Measurements from ENCODE around the gene OPRL1.
"Not testable (repeated sequence)": the region's sequence is repeated elsewhere in the genome, so short reads cannot be mapped to it uniquely, and the experiment has no call there.

The OPRL1 gene

DNA sequence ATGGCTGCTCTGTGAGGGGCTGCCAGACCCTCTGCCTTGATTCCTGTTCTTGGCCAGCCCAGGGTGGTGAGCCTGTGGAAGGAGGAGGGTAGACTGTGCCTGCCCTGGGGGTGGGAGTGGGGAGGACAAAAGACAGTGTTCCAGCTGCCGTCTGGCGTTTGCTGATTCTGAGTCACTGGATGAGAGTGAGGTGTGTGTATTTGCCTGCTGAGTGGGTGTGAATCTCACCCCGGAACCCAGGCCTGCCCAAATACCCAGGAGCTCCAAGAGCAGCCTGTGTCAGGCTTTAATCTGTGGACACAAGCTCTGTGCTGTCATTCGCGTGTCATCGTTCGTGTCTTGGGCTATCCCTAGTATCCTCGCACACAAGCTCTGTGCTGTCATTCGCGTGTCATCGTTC lies 6.9 kb downstream of the OPRL1 start:
- no peak for DNase-seq (ENCODE audit: low spot score)

DNA sequence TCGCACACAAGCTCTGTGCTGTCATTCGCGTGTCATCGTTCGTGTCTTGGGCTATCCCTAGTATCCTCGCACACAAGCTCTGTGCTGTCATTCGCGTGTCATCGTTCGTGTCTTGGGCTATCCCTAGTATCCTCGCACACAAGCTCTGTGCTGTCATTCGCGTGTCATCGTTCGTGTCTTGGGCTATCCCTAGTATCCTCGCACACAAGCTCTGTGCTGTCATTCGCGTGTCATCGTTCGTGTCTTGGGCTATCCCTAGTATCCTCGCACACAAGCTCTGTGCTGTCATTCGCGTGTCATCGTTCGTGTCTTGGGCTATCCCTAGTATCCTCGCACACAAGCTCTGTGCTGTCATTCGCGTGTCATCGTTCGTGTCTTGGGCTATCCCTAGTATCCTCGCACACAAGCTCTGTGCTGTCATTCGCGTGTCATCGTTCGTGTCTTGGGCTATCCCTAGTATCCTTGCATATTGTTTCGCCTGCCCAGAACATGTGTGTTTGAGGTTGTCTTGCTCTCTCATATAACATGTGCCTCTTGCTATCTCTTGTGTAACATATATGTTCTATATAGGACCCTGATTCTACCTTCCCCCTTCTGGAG lies 7.4 kb downstream of the OPRL1 start:
- DNase-seq (ENCODE audit: low spot score), result not testable (repeated sequence)

DNA sequence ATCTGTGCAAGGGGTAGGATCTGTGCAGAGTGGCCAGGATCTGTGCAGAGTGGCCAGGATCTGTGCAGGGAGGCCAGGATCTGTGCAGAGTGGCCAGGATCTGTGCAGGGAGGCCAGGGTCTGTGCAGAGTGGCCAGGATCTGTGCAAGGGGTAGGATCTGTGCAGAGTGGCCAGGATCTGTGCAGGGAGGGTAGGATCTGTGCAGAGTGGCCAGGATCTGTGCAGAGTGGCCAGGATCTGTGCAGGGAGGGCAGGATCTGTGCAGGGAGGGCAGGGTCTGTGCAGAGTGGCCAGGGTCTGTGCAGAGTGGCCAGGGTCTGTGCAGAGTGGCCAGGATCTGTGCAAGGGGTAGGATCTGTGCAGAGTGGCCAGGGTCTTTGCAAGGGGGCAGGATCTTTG lies 8.7 kb downstream of the OPRL1 start:
- not testable (repeated sequence) for DNase-seq (ENCODE audit: low spot score)

DNA sequence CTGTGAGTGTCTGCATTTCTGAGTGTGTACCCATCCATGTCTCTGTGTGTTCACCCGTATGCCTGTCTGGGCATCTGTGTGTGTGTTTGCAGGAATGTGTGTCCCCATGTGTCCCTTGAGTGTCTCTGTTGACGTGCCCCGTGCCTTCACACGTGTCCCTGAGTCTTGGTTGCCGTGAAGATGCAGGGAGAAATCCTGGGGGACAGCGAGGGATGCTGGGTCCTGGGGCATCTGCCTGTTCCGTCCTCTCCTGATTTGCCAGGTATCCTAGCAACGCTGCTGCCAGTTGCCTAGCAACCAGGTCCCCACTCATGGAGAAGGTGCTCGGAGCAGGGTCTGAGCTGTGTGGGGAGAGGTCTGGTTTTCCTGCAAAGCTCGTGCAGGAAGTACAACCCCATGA lies 10.3 kb downstream of the OPRL1 start:
- DNase-seq (ENCODE audit: low spot score), result no peak

DNA sequence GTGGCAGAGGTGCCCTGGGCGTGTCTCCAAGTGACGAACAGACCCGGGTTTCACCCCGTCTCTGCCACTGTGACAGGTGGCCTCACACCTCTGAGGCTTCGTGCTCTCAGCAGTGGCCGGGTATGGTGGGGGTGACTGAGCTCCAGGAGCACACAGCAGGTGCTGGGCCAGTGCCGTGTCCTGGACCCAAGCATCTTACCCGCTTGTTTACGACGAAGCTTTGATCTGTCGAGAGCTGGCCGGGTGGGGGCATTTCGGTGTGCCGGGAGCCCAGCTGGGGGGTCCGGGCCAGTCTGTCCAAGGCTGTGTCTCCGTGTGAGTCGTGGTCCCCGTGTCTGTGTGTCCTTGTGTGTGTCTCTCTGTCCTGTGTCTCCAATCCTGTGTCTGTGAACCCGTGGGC lies 11.5 kb downstream of the OPRL1 start:
- DNase-seq (ENCODE audit: low spot score), result no peak

DNA sequence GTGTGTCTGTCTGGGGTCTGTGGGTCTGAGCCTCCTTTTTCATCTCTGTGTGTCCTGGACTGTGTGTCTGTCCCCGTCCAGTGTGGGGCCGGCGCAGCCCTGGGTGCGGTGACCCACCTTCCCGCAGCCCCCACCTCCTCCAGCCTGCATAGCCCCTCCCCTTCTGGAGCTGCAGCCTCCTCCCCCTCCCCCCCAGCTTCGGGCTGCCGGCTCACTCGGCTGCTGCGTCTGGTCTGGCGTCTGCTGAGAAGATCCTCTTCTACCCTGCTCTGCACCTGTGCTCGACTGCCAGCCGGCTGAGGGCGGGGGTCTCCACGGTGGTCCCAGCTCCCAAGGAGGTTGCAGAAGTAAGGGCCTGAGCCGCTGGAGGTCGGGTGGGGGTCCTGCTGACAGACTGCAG lies 11.9 kb downstream of the OPRL1 start:
- DNase-seq (ENCODE audit: low spot score), result no peak

DNA sequence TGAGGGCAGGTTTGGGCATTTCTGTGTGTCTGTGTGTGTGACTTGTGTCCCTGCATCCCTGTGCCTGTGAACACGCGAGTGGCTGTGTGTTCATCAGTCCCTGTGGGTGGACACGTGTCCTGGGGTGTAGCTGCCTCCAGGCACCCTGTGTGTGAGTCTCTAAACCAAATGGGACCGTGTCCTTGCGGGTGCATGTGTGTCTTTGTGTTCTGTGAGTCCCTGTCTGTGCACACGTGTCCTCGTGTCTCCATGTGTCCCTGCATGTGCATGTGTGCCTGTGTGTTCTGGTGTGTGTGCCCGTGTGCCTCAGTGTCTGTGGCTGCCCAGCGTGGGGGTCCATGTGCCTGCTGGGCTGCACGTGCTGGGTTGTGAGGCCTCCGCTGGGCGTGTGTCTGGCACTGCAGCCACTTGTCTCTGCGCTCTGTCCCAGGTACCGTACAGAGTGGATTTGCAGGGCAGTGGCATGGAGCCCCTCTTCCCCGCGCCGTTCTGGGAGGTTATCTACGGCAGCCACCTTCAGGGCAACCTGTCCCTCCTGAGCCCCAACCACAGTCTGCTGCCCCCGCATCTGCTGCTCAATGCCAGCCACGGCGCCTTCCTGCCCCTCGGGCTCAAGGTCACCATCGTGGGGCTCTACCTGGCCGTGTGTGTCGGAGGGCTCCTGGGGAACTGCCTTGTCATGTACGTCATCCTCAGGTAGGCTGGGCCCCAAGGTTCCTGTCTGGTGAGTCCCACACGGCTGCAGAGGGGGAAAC lies 12.6 kb downstream of the OPRL1 start:
- no peak for DNase-seq (ENCODE audit: low spot score)

DNA sequence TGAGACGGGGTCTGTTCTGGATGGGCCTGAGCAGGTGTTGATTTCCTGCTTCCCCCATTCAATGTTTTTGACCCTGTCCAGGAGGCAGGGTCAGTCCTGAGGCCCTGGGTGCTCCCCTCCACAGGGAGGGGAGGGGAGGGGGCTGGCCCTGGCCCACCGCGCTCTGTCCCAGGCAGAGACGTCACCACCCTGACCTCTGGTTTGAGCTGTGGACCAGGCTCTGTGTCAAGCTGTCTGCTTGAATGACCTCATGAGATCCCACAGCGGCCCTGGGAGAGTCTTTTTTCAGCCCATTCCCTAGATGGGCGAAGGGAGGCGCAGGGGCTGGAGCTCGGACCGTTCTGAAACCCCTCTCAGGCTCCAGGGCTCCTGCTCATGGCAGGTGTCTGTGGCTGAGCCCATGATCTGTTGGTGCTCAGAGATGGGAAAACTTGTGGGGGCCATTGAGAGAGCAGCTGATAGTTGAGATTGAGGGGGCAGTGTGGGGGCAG lies 13.2 kb downstream of the OPRL1 start:
- DNase-seq (ENCODE audit: low spot score), result peak; percentile 92

DNA sequence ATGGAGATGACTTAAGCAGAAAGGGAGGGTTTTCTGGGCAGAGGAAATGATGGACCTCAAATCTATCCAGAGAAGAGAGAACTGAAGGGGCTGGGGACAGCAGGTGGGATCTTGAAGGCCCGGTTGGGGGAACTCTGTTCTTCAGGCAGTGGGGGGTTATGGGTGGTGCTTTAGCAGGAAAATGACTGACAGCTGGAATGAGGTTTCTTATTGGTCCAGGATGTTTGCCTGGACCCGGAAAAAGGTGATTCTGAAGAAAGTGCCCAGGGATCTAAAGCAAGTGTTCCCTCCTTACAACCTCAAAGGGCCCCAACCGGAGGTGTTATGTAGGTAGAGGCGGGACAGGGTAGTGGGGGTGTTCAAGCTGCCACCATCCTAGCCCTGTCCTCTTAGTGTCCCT lies 15.6 kb downstream of the OPRL1 start:
- no peak for DNase-seq (ENCODE audit: low spot score)

DNA sequence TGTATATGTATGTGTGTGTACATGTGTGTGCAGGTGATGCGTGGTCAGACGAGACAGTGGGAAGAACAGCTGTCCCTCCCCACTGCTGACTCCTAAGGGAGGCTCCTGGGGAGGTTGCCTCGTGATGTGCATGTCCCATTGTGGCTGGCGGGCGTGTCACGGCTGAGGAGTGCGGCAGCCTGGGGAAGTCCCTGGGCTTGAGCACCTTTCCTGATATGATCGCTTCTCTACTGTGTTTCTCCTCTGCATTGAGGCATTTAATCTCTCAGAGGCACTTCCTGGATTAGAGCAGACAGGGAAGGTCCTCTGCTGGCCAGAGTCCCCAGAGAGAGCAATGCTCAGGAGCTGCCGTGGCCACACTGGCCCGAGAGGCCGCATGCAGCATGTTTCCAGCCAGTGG lies 16.0 kb downstream of the OPRL1 start:
- DNase-seq (ENCODE audit: low spot score), result no peak

DNA sequence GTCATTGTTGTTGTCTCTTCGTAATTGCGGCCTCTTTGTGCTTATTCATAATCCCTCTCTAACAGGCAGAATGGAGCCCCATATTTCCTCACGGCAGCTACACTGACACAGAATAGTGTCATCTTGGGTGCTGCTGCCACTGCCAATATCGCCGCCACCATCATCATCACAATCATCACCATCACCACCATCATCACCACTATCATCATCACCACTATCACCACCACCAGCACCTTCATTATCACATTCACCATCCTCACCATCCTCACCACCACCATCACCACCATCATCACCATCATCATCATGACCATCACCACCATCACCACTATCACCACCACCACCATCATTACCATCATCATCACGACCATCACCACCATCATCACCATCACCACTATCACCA lies 16.7 kb downstream of the OPRL1 start:
- no peak for DNase-seq (ENCODE audit: low spot score)

DNA sequence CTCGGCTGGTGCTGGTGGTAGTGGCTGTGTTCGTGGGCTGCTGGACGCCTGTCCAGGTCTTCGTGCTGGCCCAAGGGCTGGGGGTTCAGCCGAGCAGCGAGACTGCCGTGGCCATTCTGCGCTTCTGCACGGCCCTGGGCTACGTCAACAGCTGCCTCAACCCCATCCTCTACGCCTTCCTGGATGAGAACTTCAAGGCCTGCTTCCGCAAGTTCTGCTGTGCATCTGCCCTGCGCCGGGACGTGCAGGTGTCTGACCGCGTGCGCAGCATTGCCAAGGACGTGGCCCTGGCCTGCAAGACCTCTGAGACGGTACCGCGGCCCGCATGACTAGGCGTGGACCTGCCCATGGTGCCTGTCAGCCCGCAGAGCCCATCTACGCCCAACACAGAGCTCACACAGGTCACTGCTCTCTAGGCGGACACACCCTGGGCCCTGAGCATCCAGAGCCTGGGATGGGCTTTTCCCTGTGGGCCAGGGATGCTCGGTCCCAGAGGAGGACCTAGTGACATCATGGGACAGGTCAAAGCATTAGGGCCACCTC lies 18.7 kb downstream of the OPRL1 start:
- no peak for DNase-seq (ENCODE audit: low spot score)

DNA sequence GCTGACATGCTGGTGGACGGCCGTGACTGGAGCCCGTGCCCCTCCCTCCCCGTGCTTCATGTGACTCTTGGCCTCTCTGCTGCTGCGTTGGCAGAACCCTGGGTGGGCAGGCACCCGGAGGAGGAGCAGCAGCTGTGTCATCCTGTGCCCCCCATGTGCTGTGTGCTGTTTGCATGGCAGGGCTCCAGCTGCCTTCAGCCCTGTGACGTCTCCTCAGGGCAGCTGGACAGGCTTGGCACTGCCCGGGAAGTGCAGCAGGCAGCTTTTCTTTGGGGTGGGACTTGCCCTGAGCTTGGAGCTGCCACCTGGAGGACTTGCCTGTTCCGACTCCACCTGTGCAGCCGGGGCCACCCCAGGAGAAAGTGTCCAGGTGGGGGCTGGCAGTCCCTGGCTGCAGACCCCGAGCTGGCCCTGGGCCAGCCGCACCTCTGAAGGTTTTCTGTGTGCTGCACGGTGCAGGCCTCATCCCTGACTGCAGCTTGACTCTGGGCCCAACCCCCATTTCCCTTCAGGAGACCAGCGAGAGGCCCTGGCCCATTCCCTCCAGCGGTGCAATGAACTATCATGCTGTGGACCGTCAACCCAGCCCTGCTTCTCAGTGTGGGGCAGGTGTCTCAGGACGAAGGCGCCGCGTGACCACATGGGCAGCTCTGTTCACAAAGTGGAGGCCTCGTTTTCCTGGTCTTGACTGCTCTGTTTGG lies 19.4 kb downstream of the OPRL1 start:
- no peak for DNase-seq (ENCODE audit: low spot score)

DNA sequence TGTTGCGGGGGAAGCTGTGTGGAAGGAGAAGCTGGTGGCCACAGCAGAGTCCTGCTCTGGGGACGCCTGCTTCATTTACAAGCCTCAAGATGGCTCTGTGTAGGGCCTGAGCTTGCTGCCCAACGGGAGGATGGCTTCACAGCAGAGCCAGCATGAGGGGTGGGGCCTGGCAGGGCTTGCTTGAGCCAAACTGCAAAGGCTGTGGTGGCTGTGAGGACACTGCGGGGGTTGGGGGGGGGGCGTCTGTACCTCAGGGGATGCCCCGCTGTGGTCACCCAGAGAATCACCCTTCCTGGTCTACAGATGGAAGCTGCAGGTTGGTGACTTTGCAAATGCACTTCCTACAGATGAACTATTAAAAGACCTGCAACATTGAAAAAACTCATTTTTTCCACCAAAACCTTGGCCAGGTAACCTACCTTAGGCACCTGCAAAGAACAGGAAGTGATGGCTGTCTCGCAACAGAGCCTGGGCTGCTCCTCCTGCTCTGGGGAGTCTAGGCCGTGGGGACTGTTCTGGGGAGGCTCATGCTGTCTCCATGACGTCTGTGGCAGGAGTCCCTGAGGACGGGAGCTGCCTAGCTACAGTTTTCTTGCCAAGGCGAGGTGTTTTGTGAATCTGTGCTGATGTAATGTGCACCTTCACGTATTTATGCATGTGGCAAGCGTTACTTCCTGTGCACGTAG lies 20.1 kb downstream of the OPRL1 start:
- no peak for DNase-seq (ENCODE audit: low spot score)

DNA sequence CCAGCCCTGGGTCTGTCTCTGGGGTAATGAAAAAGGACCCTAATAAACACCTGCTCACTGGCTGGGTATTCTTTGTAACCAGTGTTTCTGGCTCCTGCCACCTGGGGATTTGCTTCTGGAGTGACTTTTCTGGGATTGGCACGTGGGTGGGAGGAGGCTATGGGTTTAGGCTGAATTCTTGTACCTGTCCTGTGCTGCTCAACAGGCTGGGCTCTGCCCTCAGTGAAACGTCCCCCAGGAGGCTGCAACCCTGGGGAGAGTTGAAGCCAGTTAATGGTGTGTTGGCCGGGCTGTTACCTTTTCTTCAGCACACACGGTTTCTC lies 20.6 kb downstream of the OPRL1 start:
- DNase-seq (ENCODE audit: low spot score), result no peak

DNA sequence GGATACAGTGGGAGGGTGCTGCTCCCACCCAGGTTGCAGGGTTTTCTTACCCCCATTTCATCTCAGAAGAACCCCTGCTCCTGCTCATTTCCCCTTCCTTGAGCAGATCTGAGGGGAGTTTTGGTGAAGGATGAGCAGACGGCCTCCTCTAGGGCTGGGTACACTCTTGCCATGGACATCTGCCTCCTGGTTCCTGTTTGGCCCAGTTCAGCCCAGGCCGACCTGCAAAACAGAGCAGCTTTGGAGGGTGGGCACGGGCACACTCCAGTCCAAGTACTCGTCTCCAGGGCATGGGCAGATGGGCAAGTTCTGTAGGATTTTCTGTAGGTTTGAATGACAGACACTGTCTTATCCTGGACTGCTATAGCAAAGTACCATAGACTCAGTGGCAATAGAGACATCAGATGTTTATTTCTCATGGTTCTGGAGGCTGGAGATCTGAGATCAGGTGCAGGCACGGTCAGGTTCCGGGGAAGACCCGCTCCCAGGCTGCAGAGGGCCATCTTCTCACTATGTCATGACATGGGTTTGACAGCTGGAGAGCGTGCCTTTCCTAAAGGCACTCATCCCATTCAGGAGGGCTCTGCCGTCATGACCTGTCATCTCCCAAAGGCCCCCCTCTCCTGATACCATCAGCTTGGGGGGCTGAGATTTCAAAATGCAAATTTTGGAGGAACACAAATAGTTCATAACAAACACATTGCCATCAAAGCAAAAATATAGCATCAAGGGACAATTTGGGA lies 21.2 kb downstream of the OPRL1 start:
- DNase-seq (ENCODE audit: low spot score), result no peak

DNA sequence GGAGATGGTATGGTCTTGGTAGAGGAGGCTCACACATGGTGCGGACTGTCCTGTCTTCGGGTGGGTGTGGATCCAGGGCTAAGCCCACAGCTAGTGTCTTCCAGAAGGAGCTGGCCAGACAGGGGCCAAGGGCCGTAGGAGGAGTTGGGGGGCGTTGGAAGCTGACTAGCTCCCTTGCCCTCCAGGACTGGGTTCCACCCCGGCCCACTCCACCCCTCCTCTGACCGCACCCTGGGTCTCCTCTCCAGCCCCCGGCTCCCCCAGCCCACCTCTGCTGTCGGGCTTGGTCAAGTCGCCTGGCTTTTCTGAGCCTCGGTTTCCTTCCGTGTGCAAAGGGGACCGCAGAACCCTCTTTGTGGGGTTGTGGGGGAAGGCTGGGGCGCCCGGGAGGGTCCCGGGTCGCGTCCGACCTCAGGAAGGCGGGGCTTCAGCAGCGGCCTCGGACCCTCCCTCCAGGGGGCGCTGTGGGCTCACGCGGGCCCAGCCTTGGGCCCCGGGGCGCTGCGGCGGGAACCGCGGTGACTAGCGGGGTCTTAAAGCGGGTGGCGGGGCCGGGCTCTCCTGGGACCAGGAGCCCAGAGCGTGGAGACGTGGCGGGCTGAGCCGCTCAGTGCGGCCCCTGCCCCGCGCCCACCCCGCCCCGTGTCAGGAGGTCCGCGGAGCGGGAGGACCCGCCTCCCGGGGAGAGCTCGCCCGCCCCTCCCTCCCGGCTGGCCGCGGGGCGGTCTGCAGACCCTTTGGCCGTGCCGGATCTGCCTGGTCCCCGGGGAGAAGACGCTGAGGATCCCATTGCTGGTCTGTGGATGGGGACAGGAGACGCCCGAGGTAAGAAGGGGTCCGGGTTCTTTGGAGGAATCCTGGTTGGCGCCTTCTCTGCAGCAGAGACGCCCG lies 22.1 kb downstream of the OPRL1 start:
- DNase-seq (ENCODE audit: low spot score), result peak; percentile 98

DNA sequence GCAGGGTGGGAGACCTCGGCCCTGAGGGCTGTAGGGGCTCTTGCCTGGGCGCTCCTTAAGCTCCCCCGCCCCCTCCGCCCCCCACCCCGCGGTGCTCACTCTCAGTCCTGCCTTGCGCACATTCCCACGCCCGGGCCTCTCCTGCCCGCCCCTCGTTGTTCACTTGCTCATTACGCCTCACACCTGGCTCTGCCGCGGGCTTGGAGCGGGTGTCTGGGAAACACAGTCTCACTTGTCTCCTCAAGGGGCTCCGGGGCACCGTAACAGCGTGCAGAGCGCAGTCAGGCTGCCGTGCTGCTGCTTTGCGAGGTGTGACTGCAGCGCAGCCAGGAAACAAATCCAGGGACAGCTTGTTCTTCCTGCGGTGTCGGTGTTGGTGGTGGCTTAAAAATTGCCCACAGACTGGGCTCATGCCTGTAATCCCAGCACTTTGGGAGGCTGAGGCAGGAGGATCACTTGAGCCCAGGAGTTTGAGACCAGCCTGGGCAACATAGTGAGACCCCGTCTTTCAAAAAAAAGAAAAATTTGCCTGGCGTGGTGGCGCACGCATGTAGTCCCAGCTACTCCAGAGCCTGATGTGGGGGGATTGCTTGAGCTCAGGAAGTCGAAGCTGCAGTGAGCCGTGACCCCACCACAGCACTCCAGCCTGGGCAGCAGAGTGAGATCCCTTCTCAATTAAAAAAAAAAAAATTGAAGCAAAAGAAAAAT lies 22.9 kb downstream of the OPRL1 start:
- peak; percentile 78 for DNase-seq (ENCODE audit: low spot score)

DNA sequence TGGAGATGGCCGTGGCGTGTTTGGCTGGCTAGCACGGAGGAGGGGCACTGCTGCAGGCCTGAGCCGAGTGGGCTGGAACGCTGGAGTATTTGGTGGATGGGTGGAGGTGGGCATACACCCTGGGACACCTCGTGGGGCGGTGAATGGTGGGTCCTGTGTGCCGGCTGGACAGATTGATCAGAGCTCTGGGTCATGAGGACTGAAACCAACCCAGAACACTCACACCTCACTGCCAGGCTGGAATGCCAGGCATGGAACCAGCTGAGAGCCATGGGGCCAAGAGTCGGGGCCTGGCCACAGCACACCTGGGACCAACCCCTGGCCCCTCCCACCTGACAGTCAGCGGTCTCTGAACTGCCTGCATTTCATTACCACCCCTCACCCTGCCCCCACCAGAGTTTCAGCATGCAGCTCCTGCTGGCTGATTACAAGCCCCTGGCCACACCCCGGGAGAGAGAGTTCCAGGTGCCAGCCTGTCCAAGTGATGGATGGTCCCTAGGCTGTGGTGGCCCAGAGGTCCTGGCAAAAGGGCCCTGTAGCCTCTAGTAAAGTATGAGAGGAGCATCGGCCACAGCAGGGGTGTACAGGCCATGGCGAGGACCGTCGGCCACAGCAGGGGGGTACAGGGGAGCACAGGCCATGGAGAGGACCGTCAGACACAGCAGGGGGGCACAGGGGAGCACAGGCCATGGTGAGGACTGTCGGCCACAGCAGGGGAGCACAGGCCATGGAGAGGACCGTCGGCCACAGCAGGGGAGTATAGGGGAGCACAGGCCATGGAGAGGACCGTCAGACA lies 24.2 kb downstream of the OPRL1 start:
- DNase-seq (ENCODE audit: low spot score), result no peak

Measured in HuH-7 (cell line).